Endothelial cell of umbilical vein (primary cell): Measurements from ENCODE around the gene GULP1. TPM values are rescaled to one million over a fixed set of nuclear protein-coding genes. Genes with fewer than 3 reads are reported as not detected.

Experiments used
- BruUV-seq: library from RNA; stranded (reverse); fragments of 400-500 nt; replicated peaks from 2 replicates; lab custom pipeline; 2021; lab: Mats Ljungman, UMichigan
- CTCF ChIA-PET: fragments of 300-600, 350-600 bp; sonication (Branson Sonifier 250); formaldehyde crosslinking; loops from one replicate; lab custom pipeline; 2021; ENCODE audit warnings: antibody characterized with exemption, inconsistent platforms; lab: Charles Lee
- POLR2A ChIA-PET: fragments of 300-600, 350-600 bp; sonication (Branson Sonifier 250); formaldehyde crosslinking; loops from one replicate; lab custom pipeline; 2021; ENCODE audit warnings: antibody characterized with exemption, inconsistent platforms; lab: Charles Lee
- DNase-seq: peaks from one replicate; pipeline ENCODE4 v3.0.0-alpha.2; 2011; ENCODE audit warnings: low read depth, low spot score
- FAIRE-seq: peaks from 2 replicates; lab custom pipeline; 2011; peaks lifted over from hg19 to GRCh38; lab: Jason Lieb, UNC
- H2AFZ ChIP-seq: 2 replicates; pipeline ENCODE4 v1.6.0; 2012; ENCODE audit warnings: low read depth, low read length, control low read depth, inconsistent platforms
- H3K27ac ChIP-seq: 2 replicates; pipeline ENCODE4 v1.5.1; 2011; ENCODE audit warnings: low read depth, mild to moderate bottlenecking, control low read depth, low read length, moderate library complexity; ENCODE audit not compliant: insufficient read depth
- H3K27me3 ChIP-seq, 2 experiments: 2 replicates each; pipeline versions ENCODE4 v1.6.0 to v1.6.1; 2011; ENCODE audit warnings: low read length in 2 of 2, mixed read lengths in 1 of 2; ENCODE audit not compliant: control insufficient read depth in 2 of 2, insufficient read depth in 2 of 2
- H3K36me3 ChIP-seq, 2 experiments: 2 replicates in 1 of 2; 3 replicates in 1 of 2; pipeline ENCODE4 v1.5.1; 2011; ENCODE audit warnings: low read length in 2 of 2, mild to moderate bottlenecking in 1 of 2, moderate library complexity in 1 of 2; ENCODE audit not compliant: control insufficient read depth in 2 of 2, insufficient read depth in 2 of 2; ENCODE audit errors: extremely low read depth in 1 of 2
- H3K4me1 ChIP-seq: 3 replicates; pipeline ENCODE4 v1.5.1; 2011; ENCODE audit warnings: mild to moderate bottlenecking, low read length; ENCODE audit not compliant: control insufficient read depth, insufficient read depth; ENCODE audit errors: extremely low read depth
- H3K4me2 ChIP-seq: 2 replicates; pipeline ENCODE4 v1.6.1; 2011; ENCODE audit warnings: low read length, control low read depth, mixed read lengths; ENCODE audit not compliant: insufficient read depth
- H3K4me3 ChIP-seq, 3 experiments: fragments of 200-600 bp in 1 of 3; sonication (generic), shearing (Covaris generic) in 1 of 3; replicated peaks in 1 of 3; 2 replicates each; pipeline ENCODE4 v1.5.1; 2011 to 2016; ENCODE audit warnings: control low read depth in 3 of 3, low read length in 3 of 3, mild to moderate bottlenecking in 2 of 3, inconsistent platforms in 1 of 3, low read depth in 1 of 3, moderate library complexity in 1 of 3; ENCODE audit not compliant: insufficient read depth in 1 of 3
- H3K79me2 ChIP-seq: 2 replicates; pipeline ENCODE4 v1.6.0; 2012; ENCODE audit warnings: low read length, inconsistent platforms; ENCODE audit not compliant: control insufficient read depth, insufficient read depth
- H3K9ac ChIP-seq: replicated peaks from 2 replicates; pipeline ENCODE3; 2011; ENCODE audit warnings: low read length, control low read depth; ENCODE audit not compliant: insufficient read depth; ENCODE audit errors: extremely low read depth
- H3K9me1 ChIP-seq: replicated peaks from 3 replicates; pipeline ENCODE4 v1.6.0; 2011; ENCODE audit warnings: mild to moderate bottlenecking, low read length; ENCODE audit not compliant: control insufficient read depth, insufficient read depth; ENCODE audit errors: extremely low read depth
- H3K9me3 ChIP-seq: replicated peaks from 2 replicates; pipeline ENCODE4 v1.5.1; 2012; ENCODE audit warnings: low read length, inconsistent platforms; ENCODE audit not compliant: control insufficient read depth, insufficient read depth
- H4K20me1 ChIP-seq: replicated peaks from 2 replicates; pipeline ENCODE3; 2011; ENCODE audit warnings: mild to moderate bottlenecking, low read length; ENCODE audit not compliant: control insufficient read depth, insufficient read depth; ENCODE audit errors: extremely low read depth
- CTCF ChIP-seq, 2 donors: IDR thresholded peaks; 1 replicate in 1 of 2; 2 replicates in 1 of 2; pipeline ENCODE4 v1.5.1; 2011; ENCODE audit warnings: low read length in 2 of 2, mild to moderate bottlenecking in 2 of 2, moderate library complexity in 2 of 2, control low read depth in 1 of 2, inconsistent platforms in 1 of 2, low read depth in 1 of 2; ENCODE audit not compliant: insufficient read depth in 1 of 2; ENCODE audit errors: extremely low read depth in 1 of 2
- EZH2 ChIP-seq: IDR thresholded peaks from 2 replicates; pipeline ENCODE4 v1.6.1; 2012; ENCODE audit warnings: borderline replicate concordance, low read depth, mild to moderate bottlenecking, moderate library complexity, low read length, inconsistent platforms; ENCODE audit not compliant: severe bottlenecking
- FOS ChIP-seq: IDR thresholded peaks from 2 replicates; pipeline ENCODE4 v1.6.1; 2011; ENCODE audit warnings: mild to moderate bottlenecking, low read length, moderate library complexity, borderline replicate concordance; ENCODE audit not compliant: insufficient read depth
- dilution Hi-C: fragments of 300-500 bp; cut with MboI; formaldehyde crosslinking; loops from one replicate; pipeline ENCODE4 v1.15.0; 2019; ENCODE audit warnings: low sequenced_read_pairs; ENCODE audit not compliant: extremely low pct_ligation_motif_present
- intact Hi-C: fragments of 100-400 bp; cut with micrococcal nuclease; formaldehyde crosslinking; loops from one replicate; pipeline ENCODE4 v1.10.0; 2022
- polyA plus RNA-seq, 4 experiments: library from polyadenylated mRNA; depleted of rRNA in 3 of 4; stranded (reverse) in 3 of 4; unstranded in 1 of 4; fragments of >200 nt; gene quantifications; 2 replicates each; pipeline versions ENCODE4 v1.2.1 to v1.2.3, GENCODE V29; 2011 to 2012; ENCODE audit warnings: missing spikeins in 1 of 4
- total RNA-seq: library from RNA; stranded (reverse); gene quantifications from 2 replicates; pipeline ENCODE4 v1.2.3, GENCODE V29; 2021
- TF ChIP-seq, protein P1 (sequence below): IDR thresholded peaks from 2 replicates; pipeline ENCODE4 v1.6.1; 2011; ENCODE audit not compliant: insufficient read depth, insufficient read length

GULP1 gene
- total and polyA plus RNA-seq, 2 donors (not counting 3 experiments of a cell fraction or from before 2014, with no cell fraction given) = 24.4 to 53.8 TPM

GRCh38 chr2:188561473-188561979 lies 269.9 kb downstream of the GULP1 start:
- no TSS peak for BruUV-seq
- TF ChIP-seq FOS (no peak), CTCF (IDR thresholded peaks at IDR 0.05; ENCODE audit: extremely low read depth in 1 of 2, insufficient read depth in 1 of 2, low read depth in 1 of 2, low read length in 2 of 2) (no peak), EZH2 (no peak)
- TF ChIP-seq, protein P1, sequence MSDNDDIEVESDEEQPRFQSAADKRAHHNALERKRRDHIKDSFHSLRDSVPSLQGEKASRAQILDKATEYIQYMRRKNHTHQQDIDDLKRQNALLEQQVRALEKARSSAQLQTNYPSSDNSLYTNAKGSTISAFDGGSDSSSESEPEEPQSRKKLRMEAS = no peak
- H4K20me1 ChIP-seq = no peaks in the 10 kb centered on the region
- no peak overlapping the region for H3K9ac ChIP-seq
- no peaks in the 10 kb centered on the region for H3K9me1 ChIP-seq
- dilution Hi-C loops = no loop called here
- no peak overlapping the region for H3K4me2 ChIP-seq
- H3K4me3 ChIP-seq = no peak overlapping the region
- no peaks in the 10 kb centered on the region for H3K27me3 ChIP-seq
- no peaks in the 10 kb centered on the region for H3K4me1 ChIP-seq
- no peak overlapping the region for H3K27ac ChIP-seq
- ChIA-PET POLR2A (no interaction called here), CTCF (no interaction called here)
- DNase-seq (no peak), FAIRE-seq (no peak)
- H3K9me3 ChIP-seq = no peaks in the 10 kb centered on the region
- intact Hi-C loops = no loop called here
- no peaks in the 10 kb centered on the region for H3K79me2 ChIP-seq
- no peak overlapping the region for H2AFZ ChIP-seq
- no peaks in the 10 kb centered on the region for H3K36me3 ChIP-seq
